GM03348 (cell line): Measurements from ENCODE around the gene ALDH16A1.
A peak's percentile ranks its signal among the peaks of the same experiment; 100 is the strongest.

Experiments
- DNase-seq: peaks from one replicate; pipeline ENCODE4 v3.0.0; 2012; ENCODE audit warnings: low spot score

ALDH16A1 gene

DNA sequence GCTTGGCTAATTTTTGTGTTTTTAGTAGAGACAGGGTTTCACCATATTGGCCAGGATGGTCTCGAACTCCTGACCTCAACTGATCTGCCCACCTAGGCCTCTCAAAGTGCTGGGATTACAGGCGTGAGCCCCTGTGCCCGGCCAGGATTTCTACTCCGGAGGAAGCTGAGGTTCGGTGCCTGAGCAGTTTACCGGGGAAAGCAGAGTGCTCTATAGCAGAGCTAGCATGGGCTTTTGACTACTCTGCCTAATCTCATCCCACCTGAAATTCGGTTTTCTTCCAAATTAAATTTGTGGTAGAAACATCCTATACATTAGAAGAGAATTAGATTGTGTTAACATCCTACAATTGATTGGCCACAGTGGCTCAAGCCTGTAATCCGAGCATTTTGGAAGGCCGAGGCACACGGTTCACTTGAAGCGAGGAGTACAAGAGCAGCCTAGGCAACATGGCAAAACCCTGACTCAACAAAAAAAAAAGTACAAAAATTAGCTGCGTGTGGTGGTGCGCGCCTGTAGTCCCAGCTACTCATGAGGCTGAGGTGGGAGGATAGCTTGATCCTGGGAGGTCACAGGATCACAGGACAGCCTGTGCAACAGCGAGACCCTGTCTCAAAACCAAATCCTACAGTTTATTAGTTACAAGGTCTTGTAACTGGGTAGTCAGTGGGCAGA, 36.0 kb downstream of the ALDH16A1 start:
- DNase-seq: no peak

- DNase-seq: no peak
Measured at GRCh38 chr19:49489601-49490167, 36.7 kb downstream of the ALDH16A1 start.

GRCh38 chr19:49490287-49491029, 37.4 kb downstream of the ALDH16A1 start:
- no peak for DNase-seq

DNA sequence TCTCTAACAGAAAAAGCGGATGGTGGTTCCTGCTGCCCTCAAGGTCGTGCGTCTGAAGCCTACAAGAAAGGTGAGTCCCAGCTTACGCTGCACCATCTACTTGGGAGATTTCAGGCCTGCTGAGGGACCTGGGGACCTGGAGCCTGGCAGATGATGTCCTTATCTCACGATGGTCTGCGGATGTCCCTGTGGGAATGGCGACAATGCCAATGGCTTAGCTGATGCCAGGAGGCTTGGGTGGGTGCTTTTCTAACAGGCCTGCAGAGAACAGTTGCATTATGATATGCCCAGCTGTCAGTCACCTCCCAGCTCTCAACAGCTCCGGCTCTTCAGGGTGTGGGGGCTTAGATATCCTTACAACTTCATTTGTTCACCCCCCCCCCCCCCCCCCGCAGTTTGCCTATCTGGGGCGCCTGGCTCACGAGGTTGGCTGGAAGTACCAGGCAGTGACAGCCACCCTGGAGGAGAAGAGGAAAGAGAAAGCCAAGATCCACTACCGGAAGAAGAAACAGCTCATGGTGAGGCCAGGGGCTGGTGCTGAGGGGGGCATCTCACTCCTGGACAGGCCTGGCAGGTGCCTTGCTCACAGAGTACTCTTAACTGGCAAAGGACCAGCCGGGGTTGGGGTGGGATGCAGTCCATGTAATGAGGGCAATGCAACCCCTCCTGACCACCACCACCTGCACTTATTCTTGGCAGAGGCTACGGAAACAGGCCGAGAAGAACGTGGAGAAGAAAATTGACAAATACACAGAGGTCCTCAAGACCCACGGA, 38.2 kb downstream of the ALDH16A1 start:
- no peak for DNase-seq

- DNase-seq: no peak
Measured at GRCh38 chr19:49491804-49492572, 39.0 kb downstream of the ALDH16A1 start.

- DNase-seq: no peak
Measured at GRCh38 chr19:49492573-49493405, 39.8 kb downstream of the ALDH16A1 start.

GRCh38 chr19:49496574-49497008, 43.6 kb downstream of the ALDH16A1 start:
- DNase-seq: no peak

GRCh38 chr19:49497047-49497788, 44.2 kb downstream of the ALDH16A1 start:
- peak; percentile 76 for DNase-seq

- no peak for DNase-seq
Measured at GRCh38 chr19:49497789-49498103, 44.7 kb downstream of the ALDH16A1 start.

DNA sequence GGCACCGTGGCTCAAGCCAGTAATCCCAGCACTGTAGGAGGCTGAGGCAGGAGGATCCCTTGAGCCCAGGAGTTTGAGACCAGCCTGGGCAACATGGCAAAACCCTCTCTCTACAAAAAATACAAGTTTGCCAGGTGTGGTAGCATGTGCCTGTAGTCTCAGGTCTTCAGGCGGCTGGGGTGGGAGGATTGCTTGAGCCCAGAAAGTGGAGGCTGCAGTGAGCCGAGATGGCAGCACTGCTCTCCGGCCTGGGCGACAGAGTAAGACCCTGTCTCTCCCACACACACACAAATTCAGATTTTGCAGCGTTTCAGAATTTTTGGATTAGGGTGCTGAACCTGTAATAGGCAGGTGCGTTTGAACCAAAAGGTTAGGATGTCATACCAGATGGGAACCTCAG, 45.5 kb downstream of the ALDH16A1 start:
- no peak for DNase-seq

GRCh38 chr19:49499030-49499670, 46.1 kb downstream of the ALDH16A1 start:
- no peak for DNase-seq

DNA sequence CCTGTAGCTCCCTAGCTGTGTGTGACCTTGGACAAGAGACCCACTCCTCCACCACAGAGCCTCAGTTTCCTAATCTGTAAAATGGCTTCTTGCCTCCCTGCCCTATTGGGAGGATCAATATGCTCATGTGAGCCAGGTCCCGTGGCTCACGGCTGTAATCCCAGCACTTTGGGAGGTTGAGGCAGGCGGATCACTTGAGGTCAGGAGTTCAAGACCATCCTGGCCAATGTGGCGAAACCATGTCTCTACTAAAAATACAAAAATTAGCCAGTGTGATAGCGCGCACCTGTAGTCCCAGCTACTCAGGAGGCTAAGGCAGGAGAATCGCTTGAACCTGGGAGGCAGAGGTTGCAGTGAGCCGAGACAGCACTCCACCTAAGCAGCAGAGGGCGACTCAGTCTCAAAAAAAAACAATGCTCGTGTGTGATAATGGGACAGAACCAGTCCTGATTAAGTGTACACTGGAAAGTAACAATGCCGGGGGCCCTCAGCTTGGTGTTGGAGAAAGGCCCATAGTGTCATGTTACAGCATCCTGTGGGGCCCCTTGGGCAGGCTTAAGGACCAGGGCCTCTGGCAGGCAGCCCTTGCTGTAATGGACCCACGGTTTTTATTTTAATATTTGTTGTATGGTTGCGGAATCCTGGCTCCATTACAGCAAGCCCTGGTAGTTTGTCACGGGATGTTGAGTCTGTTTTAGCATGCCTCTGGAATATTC, 50.0 kb downstream of the ALDH16A1 start:
- peak; percentile 66 for DNase-seq

- no peak for DNase-seq
Measured at GRCh38 chr19:49503582-49503962, 50.5 kb downstream of the ALDH16A1 start.

GRCh38 chr19:49506575-49507105, 53.6 kb downstream of the ALDH16A1 start:
- DNase-seq: peak; percentile 71

DNA sequence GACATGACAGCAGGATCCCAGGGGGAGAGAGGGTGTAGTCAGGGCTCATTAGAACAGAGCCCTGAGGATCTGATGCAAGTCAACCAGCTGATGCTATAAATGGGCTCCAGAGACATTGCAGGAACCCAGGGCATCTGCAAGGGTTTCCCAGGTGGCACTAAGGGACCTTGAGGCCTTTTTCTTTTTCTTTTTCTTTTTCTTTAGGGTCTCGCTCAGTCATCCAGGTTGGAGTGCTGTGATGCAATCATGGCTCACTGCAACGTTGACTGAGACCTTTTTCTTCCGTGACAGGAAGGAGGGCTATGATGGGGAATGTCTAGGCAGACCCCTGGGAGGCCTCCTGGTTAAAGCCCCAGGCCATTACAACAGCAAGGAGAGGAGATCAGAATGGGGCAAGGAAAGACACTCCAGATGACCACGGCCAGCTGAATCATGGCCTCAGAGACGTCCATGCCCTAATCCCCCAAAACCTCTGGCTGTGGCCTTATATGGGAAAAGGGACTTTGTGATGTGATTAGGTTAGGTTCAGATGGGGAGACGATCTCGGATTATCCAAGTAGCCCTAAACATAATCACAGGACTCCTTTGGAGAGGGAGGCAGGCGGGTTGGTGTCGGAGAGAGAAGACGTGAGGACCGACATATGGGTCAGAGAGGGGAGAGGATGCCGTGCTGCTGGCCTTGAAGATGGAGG, 54.9 kb downstream of the ALDH16A1 start:
- no peak for DNase-seq

DNA sequence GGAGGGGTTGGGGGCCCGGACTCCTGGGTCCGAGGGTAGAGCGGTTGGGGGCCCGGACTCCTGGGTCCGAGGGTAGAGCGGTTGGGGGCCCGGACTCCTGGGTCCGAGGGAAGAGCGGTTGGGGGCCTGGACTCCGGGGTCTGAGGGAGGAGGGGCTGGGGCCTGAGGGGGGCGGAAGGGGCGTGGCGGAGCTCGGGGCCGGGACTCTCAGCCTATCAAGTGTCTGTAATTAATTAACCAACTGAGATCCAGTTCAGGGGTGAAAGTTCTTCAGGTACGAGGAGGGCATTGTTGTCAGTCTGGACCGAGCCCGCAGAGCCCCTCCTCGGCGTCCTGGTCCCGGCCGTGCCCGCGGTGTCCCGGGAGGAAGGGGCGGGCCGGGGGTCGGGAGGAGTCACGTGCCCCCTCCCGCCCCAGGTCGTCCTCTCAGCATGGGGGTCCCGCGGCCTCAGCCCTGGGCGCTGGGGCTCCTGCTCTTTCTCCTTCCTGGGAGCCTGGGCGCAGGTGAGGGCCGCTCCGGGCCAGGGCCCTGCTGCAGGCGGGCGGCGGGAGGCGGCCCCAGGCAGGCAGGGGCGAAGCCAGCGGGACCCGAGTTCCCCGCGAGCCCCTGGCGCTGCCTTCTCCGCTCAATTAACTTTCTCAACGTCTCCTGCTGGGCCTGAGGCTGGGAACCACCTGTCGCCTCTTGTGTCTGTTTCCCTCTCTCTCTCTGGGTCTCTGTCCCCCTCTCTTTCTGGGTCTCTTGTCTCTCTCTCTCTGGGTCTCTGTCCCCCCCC, 60.1 kb downstream of the ALDH16A1 start:
- DNase-seq: peak; percentile 79

DNA sequence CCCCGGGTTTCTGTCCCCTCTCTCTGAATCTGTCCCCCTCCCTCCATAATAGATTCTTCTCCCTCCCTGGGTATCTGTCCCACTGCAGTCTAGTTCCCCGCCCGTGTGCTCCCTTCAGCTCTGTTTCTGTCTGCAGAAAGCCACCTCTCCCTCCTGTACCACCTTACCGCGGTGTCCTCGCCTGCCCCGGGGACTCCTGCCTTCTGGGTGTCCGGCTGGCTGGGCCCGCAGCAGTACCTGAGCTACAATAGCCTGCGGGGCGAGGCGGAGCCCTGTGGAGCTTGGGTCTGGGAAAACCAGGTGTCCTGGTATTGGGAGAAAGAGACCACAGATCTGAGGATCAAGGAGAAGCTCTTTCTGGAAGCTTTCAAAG, 60.7 kb downstream of the ALDH16A1 start:
- DNase-seq: no peak

DNA sequence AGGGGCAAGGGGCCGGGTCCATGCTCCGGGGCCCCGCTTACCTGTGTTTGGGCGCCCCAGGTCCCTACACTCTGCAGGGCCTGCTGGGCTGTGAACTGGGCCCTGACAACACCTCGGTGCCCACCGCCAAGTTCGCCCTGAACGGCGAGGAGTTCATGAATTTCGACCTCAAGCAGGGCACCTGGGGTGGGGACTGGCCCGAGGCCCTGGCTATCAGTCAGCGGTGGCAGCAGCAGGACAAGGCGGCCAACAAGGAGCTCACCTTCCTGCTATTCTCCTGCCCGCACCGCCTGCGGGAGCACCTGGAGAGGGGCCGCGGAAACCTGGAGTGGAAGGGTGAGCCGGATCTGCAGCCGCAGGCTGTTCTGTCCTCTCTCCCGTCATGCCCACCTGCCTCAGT, 61.1 kb downstream of the ALDH16A1 start:
- no peak for DNase-seq
